HG03442 (cell line): ENCODE data around the gene CHST11.

ENCODE experiments used
- ATAC-seq: cut with Tn5 transposase; IDR thresholded peaks from one replicate; pipeline ENCODE4 v1.9.1; 2021; ENCODE audit warnings: mild to moderate bottlenecking, moderate library complexity; ENCODE audit not compliant: unreplicated experiment

The CHST11 gene

DNA sequence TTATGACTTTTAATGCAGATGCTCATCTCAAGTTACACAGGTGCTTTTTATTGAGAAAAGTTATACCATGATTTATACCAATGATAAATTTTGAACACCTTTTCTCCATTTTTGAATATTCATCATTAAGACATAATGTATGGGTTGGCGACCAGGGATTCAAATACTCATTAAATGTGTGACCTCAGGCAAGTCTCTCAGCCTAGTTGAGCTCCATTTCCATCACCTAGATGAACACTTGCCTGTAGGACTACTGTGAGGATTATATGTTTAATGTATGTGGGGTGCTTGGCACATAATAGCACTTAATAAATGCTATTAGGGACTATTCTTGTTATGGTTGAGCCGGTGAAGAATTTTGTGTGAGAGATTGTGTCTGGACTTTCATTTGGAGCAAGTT lies 228.6 kb downstream of the CHST11 start:
- ATAC-seq = no peak

DNA sequence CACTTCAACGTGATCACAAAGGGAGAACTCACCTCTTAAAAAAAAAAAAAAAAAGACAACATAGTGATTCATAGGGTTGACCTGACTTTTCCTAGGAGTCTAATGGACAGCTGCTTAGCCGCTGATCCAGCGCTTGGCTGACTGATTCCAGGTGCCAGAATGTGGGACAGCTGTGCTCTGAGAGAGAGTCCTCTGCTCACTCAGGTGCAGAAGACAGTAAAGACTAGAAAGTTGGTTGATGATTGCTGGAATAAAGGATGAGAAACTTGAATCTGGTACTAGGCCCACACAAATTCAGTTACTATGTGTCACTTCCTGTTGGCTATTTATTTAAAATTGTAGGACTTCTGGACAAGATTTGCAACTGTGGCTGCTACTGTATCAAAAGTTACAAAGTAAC lies 229.4 kb downstream of the CHST11 start:
- ATAC-seq = no peak

DNA sequence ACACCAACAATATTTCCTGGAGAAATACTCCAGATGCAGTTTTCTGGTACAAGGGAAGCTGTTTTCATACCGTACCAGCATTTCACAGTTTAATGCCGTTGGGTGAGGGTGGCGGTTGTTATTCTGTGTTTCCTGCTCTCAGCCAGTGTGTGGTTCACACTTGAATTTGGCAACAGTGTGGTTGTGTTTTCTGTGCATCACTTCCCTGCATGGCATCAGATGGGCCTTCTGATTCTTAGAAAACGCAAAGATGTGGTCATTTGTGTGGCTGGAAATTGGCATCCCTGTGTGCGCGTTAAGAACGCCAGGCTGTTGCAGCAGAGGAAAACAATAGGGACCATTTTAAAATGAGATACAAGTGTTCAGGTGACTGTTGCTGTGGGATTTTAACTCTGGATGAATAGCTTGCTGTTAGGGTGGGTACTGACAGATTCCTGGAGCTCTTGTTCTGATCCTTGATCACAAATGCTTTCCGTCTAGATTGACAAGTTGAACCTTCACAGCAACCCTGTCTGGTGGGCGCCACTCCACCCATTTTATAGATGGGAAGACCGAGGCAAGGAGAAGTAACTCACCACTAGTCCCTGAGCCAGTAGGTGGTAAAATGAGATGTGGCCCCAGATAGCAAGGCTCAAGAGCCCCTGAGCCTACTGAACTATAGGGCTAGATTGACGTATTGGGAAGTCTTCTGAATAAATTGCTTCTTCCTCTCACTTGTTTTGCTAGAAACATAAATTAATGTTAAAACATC lies 231.2 kb downstream of the CHST11 start:
- ATAC-seq = no peak

DNA sequence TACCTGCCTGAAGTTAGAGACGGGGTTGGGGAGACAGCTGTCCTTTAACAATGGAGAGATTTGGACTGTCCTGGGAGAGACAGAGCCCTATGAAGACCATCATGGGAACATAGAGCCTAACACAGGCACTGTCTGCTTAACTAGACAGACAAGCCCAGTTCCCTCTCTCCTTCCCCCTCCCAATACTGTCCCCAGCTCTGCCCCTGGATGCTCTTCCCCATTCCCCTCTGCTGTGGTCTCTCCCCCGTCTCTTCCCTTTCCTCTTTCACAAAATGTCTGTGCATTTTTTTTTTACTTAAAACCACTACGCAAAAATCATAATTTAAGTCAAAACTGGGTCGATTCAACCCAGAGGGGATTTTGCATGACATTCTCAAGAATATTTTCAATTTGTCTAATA lies 232.9 kb downstream of the CHST11 start:
- ATAC-seq = no peak

DNA sequence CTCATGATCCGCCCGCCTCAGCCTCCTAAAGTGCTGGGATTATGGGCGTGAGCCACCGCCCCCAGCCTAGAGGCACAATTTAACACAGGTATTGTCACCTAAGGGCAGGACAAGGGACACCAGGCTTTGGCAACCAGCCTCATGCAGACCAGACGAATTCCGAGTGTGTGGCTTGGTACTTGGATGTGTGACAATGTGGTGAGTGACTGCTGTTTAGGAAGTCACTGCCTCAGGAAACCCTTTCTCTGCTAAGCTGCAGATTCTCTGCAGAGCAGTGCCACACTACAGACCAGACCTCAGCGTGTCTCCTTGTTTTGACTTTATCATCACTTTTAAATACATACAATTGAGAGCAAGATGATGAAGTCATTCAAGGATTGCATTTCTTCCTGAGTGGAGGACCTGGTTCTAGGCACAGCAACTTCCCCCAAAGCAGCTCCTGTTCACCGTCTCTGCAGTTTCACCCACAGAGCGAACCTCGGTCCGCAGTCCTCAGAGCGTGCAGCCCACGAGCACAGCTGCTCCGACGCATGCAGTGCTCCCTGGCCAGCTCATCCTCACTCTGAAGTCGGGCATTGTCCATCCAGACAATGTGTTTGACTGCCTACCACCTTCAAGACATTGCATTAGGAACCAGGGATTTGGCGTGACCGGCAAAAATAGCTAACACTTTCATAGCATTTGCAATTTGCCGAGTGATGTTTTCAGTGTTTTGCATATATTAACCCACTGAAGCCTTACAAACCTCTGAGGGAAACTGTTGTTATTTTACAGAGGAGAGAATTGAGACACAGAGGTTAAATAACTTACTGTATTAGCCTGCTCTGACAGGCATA lies 235.2 kb downstream of the CHST11 start:
- ATAC-seq = no peak

DNA sequence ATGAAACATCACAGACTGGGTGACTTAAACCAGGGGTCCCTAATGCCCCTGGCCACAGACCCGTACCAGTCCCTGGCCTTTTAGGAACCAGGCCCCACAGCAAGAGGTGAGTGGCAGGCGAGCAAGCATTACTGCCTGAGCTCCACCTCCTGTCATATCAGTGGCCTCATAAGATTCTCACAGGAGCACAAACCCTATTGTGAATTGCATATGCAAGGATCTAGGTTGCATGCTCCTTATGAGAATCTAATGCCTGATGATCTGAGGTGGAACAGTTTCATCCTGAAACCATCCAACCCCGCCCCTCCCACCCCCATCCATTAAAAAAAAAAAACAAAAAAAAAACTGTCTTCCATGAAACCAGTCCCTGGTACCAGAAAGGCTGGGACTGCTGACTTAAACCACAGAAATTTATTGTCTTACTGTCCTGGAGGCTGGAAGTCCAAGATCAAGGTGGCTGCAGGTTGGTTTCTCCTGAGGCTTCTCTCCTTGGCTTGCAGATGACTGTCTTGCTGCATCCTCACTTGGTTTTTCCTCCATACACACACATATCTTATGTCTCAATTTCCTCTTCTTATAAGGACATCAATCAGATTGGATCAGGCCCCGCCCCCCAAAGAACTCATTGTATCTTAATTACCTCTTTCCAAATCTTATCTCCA lies 235.9 kb downstream of the CHST11 start:
- ATAC-seq = no peak

DNA sequence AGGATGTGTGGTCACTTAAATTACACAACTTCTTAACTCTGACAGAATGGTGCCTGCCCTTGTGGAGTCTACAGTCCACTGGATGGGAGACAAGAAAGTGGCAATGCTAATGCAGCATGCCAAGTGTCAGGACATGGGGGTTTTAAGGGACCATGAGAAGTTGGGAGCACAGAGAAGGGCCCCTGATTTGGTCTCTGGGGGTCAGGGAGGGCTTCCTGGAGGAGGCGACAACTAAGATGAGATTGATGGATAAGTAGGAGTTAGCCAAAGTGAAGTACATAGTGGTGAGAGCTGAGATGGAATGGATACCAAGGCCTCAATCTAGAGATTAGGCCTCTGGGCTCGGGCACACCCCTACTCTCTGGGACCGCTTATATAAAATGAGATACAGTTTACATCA lies 236.7 kb downstream of the CHST11 start:
- ATAC-seq = no peak

DNA sequence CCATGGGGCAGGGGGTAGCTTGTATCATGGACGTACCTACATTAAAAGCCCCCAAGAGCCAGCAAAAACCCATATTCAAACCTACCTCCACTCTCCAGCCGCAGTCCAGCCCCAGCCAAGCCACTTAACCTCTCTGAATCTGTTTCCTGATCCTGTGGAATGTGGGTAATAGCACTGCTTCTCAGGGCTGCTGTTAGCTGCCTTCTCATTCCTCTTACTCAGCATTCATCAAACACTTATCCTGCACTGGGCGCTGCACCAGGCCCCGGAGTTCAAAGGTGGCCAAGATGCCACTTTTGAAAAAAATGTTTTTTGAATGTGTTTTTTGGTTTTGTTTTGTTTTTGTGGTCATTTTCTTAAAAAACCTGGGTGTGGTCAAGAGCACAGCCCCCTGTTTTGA lies 237.4 kb downstream of the CHST11 start:
- ATAC-seq = no peak

DNA sequence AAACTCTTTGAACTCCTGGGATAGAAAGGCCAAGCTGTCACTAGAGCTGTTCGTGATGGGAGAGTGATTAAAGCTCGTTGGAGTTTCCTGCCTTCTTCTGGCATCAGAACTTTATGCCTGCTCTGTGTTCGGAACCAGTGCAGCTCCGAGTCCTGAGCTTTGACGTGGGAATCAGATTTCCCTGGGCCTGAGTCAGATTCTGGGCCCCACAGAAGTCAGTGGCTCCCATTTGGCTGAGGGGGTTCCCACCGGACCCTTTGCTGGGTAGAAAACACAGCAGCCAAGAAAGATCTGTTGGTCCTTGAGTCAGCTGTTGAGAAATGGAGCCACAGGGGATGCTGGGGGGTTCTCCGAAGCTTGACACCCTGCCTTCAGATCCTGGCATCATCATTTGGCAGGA lies 238.0 kb downstream of the CHST11 start:
- ATAC-seq = no peak

DNA sequence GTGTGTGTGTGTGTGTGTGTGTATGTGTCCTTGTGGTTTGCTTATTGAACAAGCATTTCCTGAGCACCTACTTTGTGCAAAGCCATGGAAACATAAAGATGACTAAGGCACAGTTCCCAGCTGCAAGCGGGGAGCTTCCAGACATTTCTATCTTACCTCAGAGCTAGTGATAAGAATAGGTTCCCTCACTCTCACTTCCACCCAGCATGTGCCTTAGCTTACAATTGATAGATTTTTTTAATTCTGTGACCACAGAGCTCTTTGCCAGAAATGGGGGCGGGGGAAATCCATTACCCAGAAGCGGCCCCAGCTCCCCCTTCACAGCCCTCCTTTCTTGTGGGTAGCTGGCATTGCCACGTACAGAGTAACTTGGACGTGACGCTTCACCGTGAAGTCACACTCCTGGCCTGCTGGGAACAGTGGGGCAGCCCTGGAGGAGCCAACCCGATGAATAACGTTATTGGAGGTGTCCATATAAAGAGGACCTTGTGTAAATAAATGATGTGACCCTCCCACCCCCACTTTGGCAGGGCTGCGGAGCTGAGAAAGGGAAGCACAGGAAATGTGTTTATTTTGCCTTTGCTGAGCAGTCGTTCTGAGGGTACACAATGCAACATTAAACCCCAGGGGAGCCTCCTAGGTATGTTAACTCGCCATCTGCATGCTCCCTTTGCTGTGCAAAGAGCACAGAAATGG lies 238.9 kb downstream of the CHST11 start:
- ATAC-seq = peak; percentile 47

DNA sequence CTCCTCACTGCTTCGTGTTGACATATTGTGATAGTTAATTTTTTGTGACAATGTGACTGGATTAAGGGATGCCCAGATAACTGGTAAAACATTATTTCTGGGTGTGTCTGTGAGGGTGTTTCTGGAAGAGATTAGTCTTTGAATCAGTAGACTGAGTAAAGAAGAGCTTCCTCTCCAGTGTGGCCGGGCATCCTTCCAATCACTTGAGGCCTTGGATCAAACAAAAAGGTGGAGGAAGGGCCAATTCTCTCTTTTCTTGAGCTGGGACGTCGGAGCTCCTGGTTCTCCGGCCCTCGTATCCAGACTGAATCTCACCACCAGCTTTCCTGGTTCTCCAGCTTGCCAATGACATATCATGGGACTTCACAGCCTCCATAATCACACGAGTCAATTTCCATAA lies 240.4 kb downstream of the CHST11 start:
- ATAC-seq = no peak

DNA sequence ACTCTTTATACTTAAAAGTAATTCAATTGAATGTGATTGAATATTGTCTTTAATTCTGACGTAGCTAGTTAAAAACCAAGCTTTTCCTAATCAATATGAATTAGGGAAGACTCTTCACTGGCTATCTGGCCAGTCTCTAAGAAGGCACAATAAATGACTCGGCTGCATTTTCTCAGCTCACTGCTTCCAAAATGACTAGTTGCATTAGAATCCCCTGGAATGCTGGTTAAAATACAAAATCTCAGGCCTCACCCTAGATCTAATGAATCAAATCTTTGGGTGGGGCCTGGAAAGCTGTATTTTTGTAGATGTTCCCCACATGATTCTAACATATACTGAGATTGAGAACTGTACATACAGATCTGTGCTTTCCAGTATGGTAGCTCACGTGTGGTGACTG lies 242.1 kb downstream of the CHST11 start:
- no peak for ATAC-seq

DNA sequence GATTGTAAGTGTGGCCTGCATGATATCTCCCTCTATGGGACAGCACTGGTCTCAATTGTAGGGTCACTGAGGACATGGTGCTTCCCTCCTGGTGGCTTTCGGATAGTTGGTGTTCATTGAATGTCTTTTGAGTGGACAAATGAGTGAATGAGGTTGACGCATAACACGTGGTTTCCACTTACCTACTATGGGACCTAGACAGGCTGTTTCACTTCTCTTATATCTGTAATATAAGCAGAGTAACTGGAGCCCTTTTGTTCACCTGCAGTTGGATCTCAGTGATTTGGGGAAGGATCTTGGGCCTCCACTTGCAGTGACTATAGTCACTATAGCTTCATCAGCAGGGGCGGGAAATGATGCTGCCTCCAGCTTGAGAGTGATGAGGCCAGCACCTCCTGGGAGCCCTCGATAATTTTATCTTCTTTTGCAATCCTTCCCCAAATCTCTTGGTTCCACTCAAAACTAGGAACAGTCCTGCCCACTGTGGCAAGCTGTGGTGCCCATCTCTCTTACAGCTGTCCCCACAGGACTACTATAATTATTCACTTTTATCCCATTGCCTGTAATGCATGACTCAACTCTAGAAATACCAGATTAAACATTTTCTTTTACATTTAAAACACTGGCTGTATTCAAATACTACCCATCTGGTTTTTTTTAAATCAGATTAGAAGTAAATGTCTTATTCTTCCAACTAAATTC lies 242.9 kb downstream of the CHST11 start:
- no peak for ATAC-seq

DNA sequence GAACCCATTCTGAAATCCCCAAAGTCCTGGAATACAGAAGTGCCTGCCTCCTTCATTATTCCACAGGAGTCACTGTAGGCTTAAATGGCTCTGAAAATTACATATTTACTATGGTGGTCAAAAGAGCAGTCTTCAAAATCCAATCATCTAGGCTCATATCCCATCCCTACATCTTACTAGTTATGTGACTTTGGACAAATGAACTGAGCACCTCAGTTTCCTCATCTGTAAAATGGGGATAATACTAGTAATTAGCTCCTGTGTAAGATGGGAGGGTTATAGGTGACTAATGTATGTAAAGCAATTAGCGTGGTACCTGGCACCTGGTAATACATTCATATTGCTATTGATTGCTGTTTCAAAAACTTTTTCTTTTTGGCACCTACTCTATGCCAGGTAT lies 243.6 kb downstream of the CHST11 start:
- ATAC-seq = no peak

DNA sequence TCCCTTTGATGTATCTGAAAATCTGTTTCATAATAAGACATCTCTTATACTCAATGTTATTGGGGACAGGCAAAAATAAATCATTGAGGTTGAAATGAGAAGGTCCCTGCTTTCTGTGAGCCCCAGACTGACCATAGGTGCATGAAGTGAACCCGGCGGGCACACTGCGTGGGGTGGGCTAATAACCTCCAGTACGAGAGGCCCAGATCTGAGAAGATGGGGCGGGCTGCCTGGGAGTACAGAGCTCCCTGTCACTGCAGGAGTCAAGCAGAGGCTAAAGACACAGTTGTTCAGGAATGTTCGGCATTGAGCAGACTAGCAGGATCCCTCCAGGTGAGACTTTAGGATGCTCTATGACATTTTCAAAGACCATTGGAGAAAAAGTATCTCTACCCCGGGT lies 244.6 kb downstream of the CHST11 start:
- ATAC-seq = no peak

DNA sequence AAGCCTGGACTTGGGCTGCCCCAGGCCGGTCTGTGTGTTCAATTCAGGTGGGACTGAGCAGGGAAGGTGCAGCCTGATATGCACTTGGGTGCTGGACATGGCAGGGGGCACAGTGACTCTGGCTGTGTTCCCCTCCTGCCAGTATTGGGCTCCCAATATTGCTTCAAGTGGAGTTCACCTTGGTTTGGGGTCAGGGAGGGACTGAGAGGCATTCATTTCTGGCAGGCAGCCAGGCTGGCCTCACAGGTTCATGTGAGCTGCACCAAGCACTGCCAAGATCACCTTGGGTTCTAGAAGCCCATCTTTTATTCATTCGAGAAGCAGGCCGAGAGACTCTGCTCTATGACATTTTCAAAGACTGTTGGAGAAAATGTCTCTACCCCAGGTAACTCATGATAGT lies 245.0 kb downstream of the CHST11 start:
- no peak for ATAC-seq

DNA sequence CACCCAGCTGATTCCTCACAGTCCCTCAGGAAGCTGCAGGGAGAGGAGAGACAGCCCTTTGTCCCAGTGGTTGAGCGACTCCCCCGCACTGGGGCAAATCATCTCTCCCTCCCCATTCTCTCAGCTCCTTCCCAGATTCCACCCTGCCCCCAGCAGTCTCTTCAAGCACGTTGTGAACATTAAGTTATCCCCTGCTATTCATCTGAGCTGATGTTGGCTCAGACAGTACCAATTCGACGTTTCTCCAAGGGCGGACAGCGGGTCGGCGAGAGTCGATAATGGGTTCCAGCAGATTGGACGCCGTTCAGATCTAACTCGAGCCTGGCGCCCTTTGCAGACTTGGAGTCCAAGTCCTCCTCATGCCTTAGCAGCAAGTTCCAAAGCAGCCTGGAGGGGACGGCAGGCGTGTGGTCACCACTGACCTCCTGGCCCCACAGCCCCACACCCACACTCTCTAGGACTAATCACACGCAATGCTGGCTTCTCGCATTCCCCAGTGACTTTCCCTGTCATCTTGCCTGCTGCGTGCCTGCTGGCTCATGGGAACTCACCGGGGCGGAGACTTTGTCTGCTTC lies 245.9 kb downstream of the CHST11 start:
- ATAC-seq = no peak

DNA sequence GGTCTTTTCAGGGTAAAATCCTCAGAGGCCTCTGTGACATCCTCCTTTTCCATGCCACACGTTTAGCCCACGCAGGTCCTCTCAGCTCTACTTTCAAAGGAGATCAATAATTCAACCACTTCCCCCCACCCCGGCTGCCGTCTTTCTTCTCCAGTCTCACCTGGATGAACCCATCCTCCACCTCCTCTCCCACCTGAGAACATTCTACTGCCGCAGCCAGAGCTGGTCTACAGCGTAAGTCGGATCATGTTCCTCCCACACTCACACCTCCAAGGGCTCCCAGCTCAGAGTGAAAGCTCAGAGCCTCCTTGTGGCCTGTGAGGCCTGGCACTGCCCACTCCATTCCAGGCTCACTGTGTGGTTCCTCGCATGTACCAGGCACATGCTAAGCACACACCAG lies 246.6 kb downstream of the CHST11 start:
- no peak for ATAC-seq

DNA sequence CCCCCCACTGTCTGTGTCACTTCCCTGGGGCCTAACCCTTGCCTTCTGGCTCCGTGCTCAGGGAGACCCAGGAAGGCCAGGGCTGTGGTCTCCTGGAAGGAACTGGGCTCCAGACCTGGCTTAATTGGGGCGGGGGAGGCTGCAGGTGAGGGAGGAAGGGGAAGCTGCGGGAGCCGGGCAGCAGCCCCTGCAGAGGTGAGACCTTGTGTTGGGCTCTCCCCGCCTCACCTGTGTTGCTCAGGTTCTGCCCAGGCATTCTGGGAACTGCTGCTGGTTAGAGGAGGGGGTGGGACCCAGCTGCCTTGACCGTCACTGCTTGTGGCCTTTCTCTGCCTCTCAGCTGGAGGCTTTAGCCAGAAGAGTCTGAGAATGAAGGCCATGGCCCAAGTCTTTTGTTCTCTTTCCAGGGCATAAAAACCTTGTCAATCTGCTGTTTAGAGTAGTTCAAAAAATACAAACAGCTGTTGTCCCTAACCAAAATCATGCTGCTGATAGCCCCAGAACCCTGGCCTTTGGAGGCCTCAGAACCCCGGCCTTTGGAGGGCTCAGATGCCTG lies 247.6 kb downstream of the CHST11 start:
- no peak for ATAC-seq

DNA sequence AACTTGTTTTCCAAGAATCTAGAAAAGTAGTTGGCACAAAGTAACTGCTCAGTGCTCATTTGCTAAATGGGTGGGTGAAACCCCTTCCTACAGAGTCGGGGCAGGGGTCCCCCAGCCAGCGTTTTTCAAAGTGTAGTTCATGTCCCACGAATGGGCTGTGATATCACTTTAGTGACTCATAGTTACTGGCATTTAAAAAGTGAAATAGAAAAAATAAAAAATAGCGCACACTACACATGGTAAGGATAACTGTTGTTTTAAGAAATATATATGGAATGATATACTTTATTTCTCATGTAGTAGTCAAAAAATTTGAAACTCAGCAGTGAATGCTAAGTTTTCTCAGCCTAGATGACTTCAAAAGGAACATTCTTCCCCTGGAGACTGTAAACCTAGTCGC lies 250.4 kb downstream of the CHST11 start:
- no peak for ATAC-seq
